RWPE1 (cell line): ENCODE results near the gene IFT57.

ENCODE experiments used
- CTCF ChIA-PET: fragments of 350-600 bp; sonication (Branson Sonifier 250); formaldehyde crosslinking; extraction: SDS; loops from one replicate; lab custom pipeline; 2021; lab: Yijun Ruan, JAX
- POLR2A ChIA-PET: fragments of 400-600 bp; formaldehyde crosslinking; extraction: SDS; loops from one replicate; lab custom pipeline; 2020; ENCODE audit warnings: antibody characterized with exemption; ENCODE audit not compliant: low non-redundant PET; lab: Yijun Ruan, JAX
- DNase-seq: peaks from one replicate; pipeline ENCODE4 v3.0.0; 2012; ENCODE audit warnings: low spot score
- H3K27ac ChIP-seq: fragments of 450-650 bp; 2 replicates; pipeline ENCODE4 v1.5.1; 2017
- TF ChIP-seq, protein P1 (sequence below): fragments of 450-650 bp; conservative IDR thresholded peaks from 2 replicates; pipeline ENCODE4 v1.5.1; 2017; ENCODE audit warnings: low read depth, mild to moderate bottlenecking

The IFT57 gene

DNA sequence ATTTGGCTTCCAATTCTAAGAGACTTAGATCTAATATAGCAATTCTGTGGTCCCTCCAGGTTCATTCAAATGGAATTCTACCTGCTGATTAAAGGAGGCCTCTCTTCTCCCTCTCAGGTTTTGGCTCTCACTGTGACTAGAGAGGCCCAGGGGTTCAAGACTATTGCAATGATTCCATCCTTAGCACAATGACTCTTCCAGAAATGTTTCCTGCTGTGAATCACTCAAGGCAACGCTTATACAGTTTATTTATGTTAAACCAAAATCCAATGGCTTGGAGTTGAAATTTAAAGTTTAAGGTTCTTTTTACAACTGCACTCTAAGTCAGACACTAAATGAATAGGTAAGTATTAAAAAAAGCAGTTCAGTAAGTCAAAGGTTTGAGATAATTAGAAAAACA, 39.9 kb downstream of the IFT57 start:
- TF ChIP-seq, protein P1, sequence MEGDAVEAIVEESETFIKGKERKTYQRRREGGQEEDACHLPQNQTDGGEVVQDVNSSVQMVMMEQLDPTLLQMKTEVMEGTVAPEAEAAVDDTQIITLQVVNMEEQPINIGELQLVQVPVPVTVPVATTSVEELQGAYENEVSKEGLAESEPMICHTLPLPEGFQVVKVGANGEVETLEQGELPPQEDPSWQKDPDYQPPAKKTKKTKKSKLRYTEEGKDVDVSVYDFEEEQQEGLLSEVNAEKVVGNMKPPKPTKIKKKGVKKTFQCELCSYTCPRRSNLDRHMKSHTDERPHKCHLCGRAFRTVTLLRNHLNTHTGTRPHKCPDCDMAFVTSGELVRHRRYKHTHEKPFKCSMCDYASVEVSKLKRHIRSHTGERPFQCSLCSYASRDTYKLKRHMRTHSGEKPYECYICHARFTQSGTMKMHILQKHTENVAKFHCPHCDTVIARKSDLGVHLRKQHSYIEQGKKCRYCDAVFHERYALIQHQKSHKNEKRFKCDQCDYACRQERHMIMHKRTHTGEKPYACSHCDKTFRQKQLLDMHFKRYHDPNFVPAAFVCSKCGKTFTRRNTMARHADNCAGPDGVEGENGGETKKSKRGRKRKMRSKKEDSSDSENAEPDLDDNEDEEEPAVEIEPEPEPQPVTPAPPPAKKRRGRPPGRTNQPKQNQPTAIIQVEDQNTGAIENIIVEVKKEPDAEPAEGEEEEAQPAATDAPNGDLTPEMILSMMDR: no peak
- ChIA-PET POLR2A (no interaction called here), CTCF (interaction anchor here (0.5 kb wide), 1 partner anchor 43 kb away, joined by 4 read pairs; no protein-coding TSS in a partner anchor)
- no peak for DNase-seq
- no peak overlapping the region for H3K27ac ChIP-seq

DNA sequence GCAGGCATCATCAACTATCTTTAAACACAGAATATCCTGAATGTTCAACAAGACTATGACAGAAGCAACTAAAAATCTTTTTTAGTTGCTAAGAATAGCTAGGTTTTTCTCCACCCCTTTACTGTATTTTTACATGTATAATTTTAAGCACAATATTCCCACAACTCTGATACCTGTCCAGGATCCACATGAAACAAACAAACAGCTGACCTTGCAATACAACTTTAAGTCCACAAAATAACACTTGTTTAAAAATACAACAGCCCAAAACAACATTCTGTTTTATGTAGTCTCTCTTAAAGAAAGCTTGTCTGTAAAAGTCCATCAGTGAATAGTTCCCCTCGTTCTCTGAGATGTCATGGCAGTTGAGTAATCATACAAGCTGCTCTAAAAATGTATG, 41.1 kb downstream of the IFT57 start:
- CTCF ChIA-PET: no interaction called here
- DNase-seq: no peak
- POLR2A ChIA-PET: no interaction called here

DNA sequence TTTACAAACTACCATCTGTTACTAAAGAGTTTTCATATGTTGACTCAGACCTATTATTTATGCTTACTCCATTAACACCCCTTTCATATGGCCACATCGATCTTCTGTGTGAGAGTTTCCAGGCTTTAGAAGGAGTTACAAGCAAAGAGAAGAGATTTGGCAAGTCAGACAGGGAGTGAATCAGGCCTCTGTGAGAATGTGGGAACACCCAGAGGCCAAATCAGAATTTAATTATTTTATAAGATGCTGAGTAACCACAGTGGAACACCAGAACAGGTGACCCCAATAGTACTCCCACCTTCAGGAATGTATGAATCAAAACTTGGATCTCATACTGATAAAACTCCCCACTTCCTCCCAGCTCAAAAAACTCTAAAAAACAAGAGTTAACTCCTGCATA, 42.0 kb downstream of the IFT57 start:
- POLR2A ChIA-PET: no interaction called here
- DNase-seq: peak; percentile 23

More for the DNA sequence above, 41.1 kb downstream of the IFT57 start:
- H3K27ac ChIP-seq: no peak overlapping the region
- TF ChIP-seq, protein P1: no peak

DNA sequence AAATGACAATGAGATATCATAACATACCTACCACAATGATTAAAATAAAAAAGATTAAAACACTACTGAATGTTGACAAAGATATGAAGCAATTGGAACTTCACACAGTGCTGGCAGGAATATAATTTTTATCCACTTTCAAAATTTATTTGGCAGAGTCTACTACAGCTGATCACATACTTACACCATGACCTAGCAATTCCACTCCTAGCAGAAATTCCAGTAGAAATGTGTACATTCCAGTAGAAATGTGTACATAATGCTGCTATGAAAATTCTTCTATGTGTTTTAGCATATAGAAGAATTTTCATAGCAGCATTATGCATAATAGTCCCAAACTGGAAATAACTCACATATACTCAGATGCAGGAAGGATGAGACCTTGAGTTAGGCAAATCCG, 43.5 kb downstream of the IFT57 start:
- no peak for DNase-seq
- CTCF ChIA-PET: interaction anchor here (0.7 kb wide), 1 partner anchor 9 kb away, joined by 4 read pairs; no protein-coding TSS in a partner anchor
- H3K27ac ChIP-seq: no peak overlapping the region
- POLR2A ChIA-PET: no interaction called here
- TF ChIP-seq, protein P1: no peak

More for the DNA sequence above, 42.0 kb downstream of the IFT57 start:
- H3K27ac ChIP-seq: no peak overlapping the region
- CTCF ChIA-PET: no interaction called here
- TF ChIP-seq, protein P1: no peak

DNA sequence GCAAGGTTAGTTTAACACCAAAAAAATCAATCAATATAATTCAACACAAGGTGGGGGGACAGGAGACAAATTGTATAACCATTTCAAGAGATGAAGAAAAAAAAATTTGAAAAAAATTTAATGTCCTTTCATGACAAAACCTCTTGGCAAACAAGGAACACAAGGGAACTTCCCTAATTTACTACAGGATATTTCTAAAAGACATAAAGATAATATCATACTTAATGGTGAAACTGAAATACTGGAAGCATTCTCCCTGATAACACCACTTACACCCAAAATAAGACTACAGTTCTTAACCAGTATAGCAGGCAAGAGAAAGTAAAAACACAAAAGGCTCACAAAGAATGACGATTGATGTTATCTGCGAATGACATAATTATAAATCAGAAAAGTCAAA, 44.7 kb downstream of the IFT57 start:
- no peak for DNase-seq
- ChIA-PET CTCF (no interaction called here), POLR2A (no interaction called here)
- no peak overlapping the region for H3K27ac ChIP-seq
- TF ChIP-seq, protein P1: no peak

DNA sequence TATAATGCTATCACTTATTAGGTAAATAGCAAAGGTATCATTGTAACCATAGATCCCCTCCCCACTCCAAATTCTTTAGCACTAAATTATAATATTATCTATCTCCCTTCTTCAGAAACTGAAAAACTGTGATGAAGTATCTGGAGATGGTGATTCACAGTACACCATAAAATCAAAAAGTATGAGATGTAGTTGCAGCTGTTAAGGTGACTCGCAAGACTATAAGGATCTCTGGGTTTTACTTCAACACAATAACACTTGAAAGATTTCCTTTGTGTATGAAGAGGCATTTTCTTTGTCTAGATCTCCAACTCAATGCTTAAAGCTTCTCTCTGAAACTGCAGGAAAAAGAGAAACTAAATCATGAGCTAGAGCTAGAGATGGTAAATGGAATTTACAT, 46.9 kb downstream of the IFT57 start:
- no peak overlapping the region for H3K27ac ChIP-seq
- DNase-seq: no peak
- POLR2A ChIA-PET: no interaction called here
- TF ChIP-seq, protein P1: no peak
- CTCF ChIA-PET: no interaction called here
